ENCODE data around the gene DPEP1. TPM values are rescaled to one million over a fixed set of nuclear protein-coding genes. Genes with fewer than 3 reads are reported as not detected.

The DPEP1 gene
- polyA plus RNA-seq, 1 donor (not counting 4 experiments of a cell fraction or from before 2014, with no cell fraction given) = 0.13 TPM

GRCh38 chr16:89589241-89589926, 24.1 kb upstream of the DPEP1 start:
- H3K4me3 ChIP-seq (ENCODE audit: control insufficient read depth in 2 of 3, extremely low read depth in 1 of 3, insufficient read depth in 2 of 3, low read depth in 1 of 3, low read length in 3 of 3) = no peak overlapping the region
- TF ChIP-seq EZH2 (IDR thresholded peaks at IDR 0.05; ENCODE audit: low read length) = no peak
- TF ChIP-seq CTCF (optimal IDR thresholded peaks at IDR 0.05 in 1 of 3, IDR thresholded peaks at IDR 0.05 in 1 of 3, conservative IDR thresholded peaks at IDR 0.05 in 1 of 3; ENCODE audit: extremely low read depth in 1 of 3, insufficient read depth in 2 of 3, low read length in 3 of 3) = no peak
- H3K9ac ChIP-seq (ENCODE audit: control insufficient read depth, extremely low read depth, insufficient read depth, low read length) = no peak overlapping the region
- H3K9me3 ChIP-seq (ENCODE audit: control insufficient read depth, low read depth, low read length) = no peaks in the 10 kb centered on the region
- dilution Hi-C loops (cut with MboI; ENCODE audit: extremely low pct_ligation_motif_present, low sequenced_read_pairs) = no loop called here
- no peak overlapping the region for H3K27ac ChIP-seq (ENCODE audit: control insufficient read depth, insufficient read depth, low read length)
- H3K4me2 ChIP-seq (ENCODE audit: control insufficient read depth, extremely low read depth, insufficient read depth, low read depth, low read length) = no peak overlapping the region
- FAIRE-seq (no peak), DNase-seq (ENCODE audit: low read depth, low spot score) (no peak)
- H4K20me1 ChIP-seq (ENCODE audit: control insufficient read depth, extremely low read depth, insufficient read depth, low read length) = no peaks in the 10 kb centered on the region
- no peaks in the 10 kb centered on the region for H3K27me3 ChIP-seq (ENCODE audit: control insufficient read depth, extremely low read depth, insufficient read depth, low read length)
- no peaks in the 10 kb centered on the region for H3K79me2 ChIP-seq (ENCODE audit: control insufficient read depth, insufficient read depth, low read length)
- H3K4me1 ChIP-seq (ENCODE audit: control insufficient read depth, extremely low read depth, insufficient read depth, low read length) = peaks cover 5% of the 10 kb centered on the region
- no peak overlapping the region for H2AFZ ChIP-seq (ENCODE audit: control insufficient read depth, low read length)
- H3K9me1 ChIP-seq (ENCODE audit: control insufficient read depth, extremely low read depth, insufficient read depth, low read length) = no peaks in the 10 kb centered on the region
- no peaks in the 10 kb centered on the region for H3K36me3 ChIP-seq (ENCODE audit: control insufficient read depth in 2 of 2, extremely low read depth in 1 of 2, insufficient read depth in 2 of 2, low read length in 2 of 2)

DNA sequence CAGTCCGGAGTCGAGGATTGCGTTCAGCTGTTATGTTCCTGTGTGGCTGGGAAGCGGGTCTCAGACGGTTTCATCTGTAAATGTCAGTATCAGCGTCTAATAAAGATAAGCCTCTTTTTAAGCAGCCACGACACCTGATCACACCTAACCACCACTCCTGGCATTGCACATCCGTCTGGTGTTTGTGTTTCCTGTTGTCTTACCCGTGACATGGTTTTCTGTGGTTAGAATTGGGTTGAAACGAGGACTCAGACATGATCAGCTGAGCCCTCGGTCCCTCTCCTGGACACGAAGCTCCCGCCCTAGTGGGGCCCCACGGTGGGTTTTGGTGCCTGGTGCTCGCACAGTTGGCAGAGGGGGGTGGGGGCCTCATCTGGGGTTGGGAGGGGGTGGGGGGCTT, 19.6 kb upstream of the DPEP1 start:
- no peak for TF ChIP-seq EZH2 (IDR thresholded peaks at IDR 0.05; ENCODE audit: low read length)
- no peak for TF ChIP-seq CTCF (optimal IDR thresholded peaks at IDR 0.05 in 1 of 3, IDR thresholded peaks at IDR 0.05 in 1 of 3, conservative IDR thresholded peaks at IDR 0.05 in 1 of 3; ENCODE audit: extremely low read depth in 1 of 3, insufficient read depth in 2 of 3, low read length in 3 of 3)
- no peak for FAIRE-seq
- no peaks in the 10 kb centered on the region for H3K36me3 ChIP-seq (ENCODE audit: control insufficient read depth in 2 of 2, extremely low read depth in 1 of 2, insufficient read depth in 2 of 2, low read length in 2 of 2)

More for the DNA sequence above, 19.6 kb upstream of the DPEP1 start:
- Histone ChIP-seq H3K27me3 (ENCODE audit: control insufficient read depth, extremely low read depth, insufficient read depth, low read length) (no peaks in the 10 kb centered on the region), H3K27ac (ENCODE audit: control insufficient read depth, insufficient read depth, low read length) (no peak overlapping the region), H3K9me3 (ENCODE audit: control insufficient read depth, low read depth, low read length) (no peaks in the 10 kb centered on the region), H3K4me3 (ENCODE audit: control insufficient read depth in 2 of 3, extremely low read depth in 1 of 3, insufficient read depth in 2 of 3, low read depth in 1 of 3, low read length in 3 of 3) (no peak overlapping the region), H3K4me2 (ENCODE audit: control insufficient read depth, extremely low read depth, insufficient read depth, low read depth, low read length) (no peak overlapping the region), H3K4me1 (ENCODE audit: control insufficient read depth, extremely low read depth, insufficient read depth, low read length) (no peaks in the 10 kb centered on the region), H3K9ac (ENCODE audit: control insufficient read depth, extremely low read depth, insufficient read depth, low read length) (no peak overlapping the region), H3K9me1 (ENCODE audit: control insufficient read depth, extremely low read depth, insufficient read depth, low read length) (no peaks in the 10 kb centered on the region), H4K20me1 (ENCODE audit: control insufficient read depth, extremely low read depth, insufficient read depth, low read length) (no peaks in the 10 kb centered on the region), H2AFZ (ENCODE audit: control insufficient read depth, low read length) (no peak overlapping the region), H3K79me2 (ENCODE audit: control insufficient read depth, insufficient read depth, low read length) (no peaks in the 10 kb centered on the region)
- dilution Hi-C loops (cut with MboI; ENCODE audit: extremely low pct_ligation_motif_present, low sequenced_read_pairs) = no loop called here
- no peak for DNase-seq (ENCODE audit: low read depth, low spot score)

All from keratinocyte (primary cell).